T-helper 1 cell (primary cell): ENCODE data around the gene SERPIND1.
"Not testable (repeated sequence)": the region's sequence is repeated elsewhere in the genome, so short reads cannot be mapped to it uniquely, and the experiment has no call there.

Experiments
- DNase-seq, 5 donors: peaks; one replicate each; pipeline ENCODE4 v3.0.0-alpha.2; 2012 to 2020

SERPIND1 gene

GRCh38 chr22:20818471-20818870 is 44.6 kb downstream of the SERPIND1 start:
- no peak for DNase-seq

- no peak for DNase-seq
Observed at GRCh38 chr22:20819471-20819870, 45.6 kb downstream of the SERPIND1 start.

GRCh38 chr22:20821717-20822239 is 47.9 kb downstream of the SERPIND1 start:
- not testable (repeated sequence) for DNase-seq

- DNase-seq = no peak
Observed at GRCh38 chr22:20822240-20822639, 48.3 kb downstream of the SERPIND1 start.

GRCh38 chr22:20823264-20823663 is 49.4 kb downstream of the SERPIND1 start:
- DNase-seq = no peak

DNA sequence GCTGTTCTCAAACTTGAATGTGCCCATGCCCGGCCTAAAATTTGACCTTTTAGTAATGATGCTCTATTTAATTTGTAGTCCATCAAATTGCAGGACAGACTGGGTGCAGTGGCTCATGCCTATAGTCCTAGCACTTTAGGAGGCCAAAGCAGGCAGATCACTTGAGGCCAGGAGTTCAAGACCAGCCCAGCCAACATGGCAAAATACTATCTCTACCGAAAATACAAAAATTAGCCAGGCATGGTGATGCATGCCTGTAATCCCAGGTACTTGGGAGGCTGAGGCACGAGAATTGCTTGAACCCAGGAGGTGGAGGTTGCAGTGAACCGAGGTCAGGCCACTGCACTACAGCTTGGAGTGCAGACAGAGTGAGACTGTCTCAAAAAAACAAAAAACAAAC is 51.3 kb downstream of the SERPIND1 start:
- not testable (repeated sequence) for DNase-seq

DNA sequence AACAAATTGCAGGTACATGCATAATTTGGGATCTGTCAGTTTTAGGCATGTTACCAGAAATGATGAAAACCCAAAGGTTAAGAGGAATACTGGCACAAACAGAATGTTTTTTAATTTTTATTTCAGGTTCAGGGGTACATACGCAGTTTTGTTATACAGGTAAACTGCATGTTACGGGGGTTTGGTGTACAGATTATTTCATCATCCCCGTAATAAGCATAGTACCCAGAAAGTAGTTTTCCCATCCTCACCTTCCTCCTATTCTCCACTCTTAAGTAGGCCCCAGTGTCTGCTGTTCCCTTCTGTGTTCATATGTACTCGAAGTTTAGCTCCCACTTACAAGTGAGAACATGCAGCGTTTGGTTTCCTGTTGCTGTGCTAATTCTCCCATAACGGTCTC is 51.7 kb downstream of the SERPIND1 start:
- DNase-seq = no peak

DNA sequence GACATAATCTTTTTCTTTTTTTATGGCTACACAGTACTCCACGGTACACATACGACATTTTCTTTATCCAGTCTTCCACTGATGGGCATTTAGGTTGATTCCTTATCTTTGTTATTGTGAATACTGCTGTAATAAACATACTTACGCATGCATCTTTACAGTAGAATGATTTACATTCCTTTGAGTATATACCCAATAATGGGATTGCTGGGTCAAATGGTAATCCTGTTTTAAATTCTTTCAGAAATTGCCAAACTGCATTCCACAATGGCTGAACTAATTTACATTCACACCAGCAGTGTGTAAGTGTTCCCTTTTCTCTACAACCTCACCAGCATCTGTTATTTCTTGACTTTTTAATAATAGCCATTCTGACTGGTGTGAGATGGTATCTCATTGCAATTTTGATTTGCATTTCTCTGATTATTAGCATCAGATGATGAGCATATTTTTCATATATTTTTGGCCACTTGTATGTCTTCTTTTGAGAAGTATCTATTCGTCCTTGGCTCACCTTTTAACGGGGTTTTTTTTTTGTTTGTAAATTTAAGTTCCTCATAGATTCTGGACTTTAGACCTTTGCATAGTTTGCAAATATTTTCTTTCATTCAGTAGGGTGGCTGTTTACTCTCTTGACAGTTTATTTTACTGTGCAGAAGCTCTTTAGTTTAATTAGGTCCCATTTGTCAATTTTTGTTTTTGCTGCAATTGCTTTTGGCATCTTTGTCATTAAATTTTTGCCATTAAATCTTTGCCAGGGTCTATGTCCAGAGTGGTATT is 52.6 kb downstream of the SERPIND1 start:
- DNase-seq = not testable (repeated sequence)

GRCh38 chr22:20829491-20830134 is 55.7 kb downstream of the SERPIND1 start:
- DNase-seq = no peak

DNA sequence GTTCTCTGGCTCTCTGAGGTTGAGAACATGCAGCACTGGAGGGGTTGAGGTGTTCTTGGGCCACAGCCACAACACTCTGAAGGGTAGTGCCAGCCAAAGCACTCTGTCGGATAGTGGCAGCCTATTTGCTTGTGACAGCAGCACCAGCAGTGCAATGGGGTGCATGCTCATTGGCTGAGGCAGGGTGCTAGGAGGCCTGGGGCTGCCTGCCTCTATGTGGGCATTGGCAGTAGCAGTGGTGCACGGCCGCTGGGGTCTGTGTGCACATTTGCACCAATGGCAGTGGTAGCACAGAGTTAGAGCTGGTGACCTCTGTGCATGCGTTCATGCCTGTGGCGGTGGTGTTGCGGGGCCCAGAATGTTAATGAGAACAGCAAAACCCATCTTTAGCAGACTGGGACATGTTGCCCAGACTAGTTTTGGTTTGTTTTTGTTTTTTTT is 59.3 kb downstream of the SERPIND1 start:
- no peak for DNase-seq

DNA sequence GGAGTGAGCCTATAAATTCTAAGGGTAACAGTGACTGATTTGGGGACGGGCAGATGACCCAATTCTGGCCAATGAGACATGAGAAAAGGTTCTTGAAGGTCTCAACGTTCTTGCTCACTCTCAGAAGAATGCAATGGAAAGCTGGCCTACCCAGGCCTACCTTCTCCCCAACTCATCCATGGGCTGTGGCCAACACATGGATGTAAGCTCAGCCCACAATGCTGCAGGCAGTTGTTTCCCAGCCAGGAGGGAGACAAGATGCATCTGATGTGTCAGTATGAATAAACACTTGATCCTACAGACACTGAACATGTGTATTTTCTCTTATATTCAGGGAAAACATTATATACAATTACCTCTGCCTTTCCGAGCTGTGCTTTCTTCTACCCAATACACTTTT is 60.3 kb downstream of the SERPIND1 start:
- DNase-seq = no peak

GRCh38 chr22:20834725-20835124 is 60.8 kb downstream of the SERPIND1 start:
- DNase-seq = no peak
